Activated CD8-positive, alpha-beta memory T cell treated with anti-CD3 and anti-CD28 coated beads for 48 hours (primary cell): ENCODE results near the gene RGL1.
"Not testable (repeated sequence)": the region's sequence is repeated elsewhere in the genome, so short reads cannot be mapped to it uniquely, and the experiment has no call there.

Source experiments
- DNase-seq, 3 experiments: peaks; one replicate each; pipeline ENCODE4 v3.0.0-alpha.2; 2020; ENCODE audit warnings: low read depth in 2 of 3, low spot score in 2 of 3

Gene RGL1

GRCh38 chr1:183783767-183784637 is 20.9 kb upstream of the RGL1 start:
- no peak for DNase-seq

- DNase-seq = not testable (repeated sequence)
Observed at GRCh38 chr1:183785921-183786320, 19.0 kb upstream of the RGL1 start.

GRCh38 chr1:183787704-183788103 is 17.2 kb upstream of the RGL1 start:
- no peak for DNase-seq

GRCh38 chr1:183791319-183791718 is 13.6 kb upstream of the RGL1 start:
- no peak for DNase-seq

GRCh38 chr1:183792300-183792699 is 12.6 kb upstream of the RGL1 start:
- no peak for DNase-seq

GRCh38 chr1:183794088-183794487 is 10.8 kb upstream of the RGL1 start:
- no peak for DNase-seq

- no peak for DNase-seq
Observed at GRCh38 chr1:183800449-183800848, 4.5 kb upstream of the RGL1 start.

- no peak for DNase-seq
Observed at GRCh38 chr1:183801649-183802048, 3.3 kb upstream of the RGL1 start.

- no peak for DNase-seq
Observed at GRCh38 chr1:183804387-183804786, 533 bp upstream of the RGL1 start.

GRCh38 chr1:183806125-183806524 is 1.2 kb downstream of the RGL1 start:
- no peak for DNase-seq

GRCh38 chr1:183806675-183807074 is 1.8 kb downstream of the RGL1 start:
- DNase-seq = no peak

GRCh38 chr1:183807549-183808168 is 2.7 kb downstream of the RGL1 start:
- DNase-seq = no peak

- no peak for DNase-seq
Observed at GRCh38 chr1:183808296-183809027, 3.5 kb downstream of the RGL1 start.

- DNase-seq = no peak
Observed at GRCh38 chr1:183810121-183810520, 5.2 kb downstream of the RGL1 start.

- DNase-seq = no peak
Observed at GRCh38 chr1:183810756-183811544, 6.0 kb downstream of the RGL1 start.

- no peak for DNase-seq
Observed at GRCh38 chr1:183812128-183812527, 7.2 kb downstream of the RGL1 start.

- DNase-seq = no peak
Observed at GRCh38 chr1:183812686-183813569, 8.0 kb downstream of the RGL1 start.

- DNase-seq = no peak
Observed at GRCh38 chr1:183814121-183814681, 9.3 kb downstream of the RGL1 start.

GRCh38 chr1:183816110-183816509 is 11.2 kb downstream of the RGL1 start:
- no peak for DNase-seq
